UCSD-AML1 (cell line): ENCODE measurements around the gene PRMT2.

Experiments used
- DNase-seq: peaks from one replicate; lab custom pipeline; 2025; ENCODE audit not compliant: unreplicated experiment; lab: John Stamatoyannopoulos, UW

PRMT2 gene

GRCh38 chr21:46641656-46642055 lies 6.2 kb downstream of the PRMT2 start:
- no peak for DNase-seq

GRCh38 chr21:46643379-46644177 lies 8.1 kb downstream of the PRMT2 start:
- DNase-seq: no peak

GRCh38 chr21:46645840-46646239 lies 10.4 kb downstream of the PRMT2 start:
- DNase-seq: no peak

- no peak for DNase-seq
Observed at GRCh38 chr21:46646541-46647154, 11.2 kb downstream of the PRMT2 start.

GRCh38 chr21:46648539-46648938 lies 13.1 kb downstream of the PRMT2 start:
- no peak for DNase-seq

- DNase-seq: no peak
Observed at GRCh38 chr21:46649356-46649755, 13.9 kb downstream of the PRMT2 start.

- no peak for DNase-seq
Observed at GRCh38 chr21:46650476-46651098, 15.1 kb downstream of the PRMT2 start.

GRCh38 chr21:46651121-46651520 lies 15.6 kb downstream of the PRMT2 start:
- DNase-seq: no peak

- no peak for DNase-seq
Observed at GRCh38 chr21:46655230-46655629, 19.8 kb downstream of the PRMT2 start.

GRCh38 chr21:46656820-46657219 lies 21.3 kb downstream of the PRMT2 start:
- no peak for DNase-seq

GRCh38 chr21:46660505-46660904 lies 25.0 kb downstream of the PRMT2 start:
- DNase-seq: no peak

- no peak for DNase-seq
Observed at GRCh38 chr21:46661211-46661625, 25.7 kb downstream of the PRMT2 start.

- no peak for DNase-seq
Observed at GRCh38 chr21:46661642-46662366, 26.3 kb downstream of the PRMT2 start.

GRCh38 chr21:46662367-46662654 lies 26.8 kb downstream of the PRMT2 start:
- DNase-seq: no peak

- DNase-seq: no peak
Observed at GRCh38 chr21:46662765-46663500, 27.5 kb downstream of the PRMT2 start.

- DNase-seq: no peak
Observed at GRCh38 chr21:46663754-46664153, 28.3 kb downstream of the PRMT2 start.

- no peak for DNase-seq
Observed at GRCh38 chr21:46664316-46664995, 29.0 kb downstream of the PRMT2 start.

GRCh38 chr21:46665566-46665965 lies 30.1 kb downstream of the PRMT2 start:
- DNase-seq: no peak

GRCh38 chr21:46666941-46667740 lies 31.7 kb downstream of the PRMT2 start:
- peak; percentile 40 for DNase-seq
